Nephron progenitor cell (in vitro differentiated cells): ENCODE data around the gene SMURF2.

Source experiments
- DNase-seq: peaks from one replicate; pipeline ENCODE4 v3.0.0; 2021
- H3K27ac Mint-ChIP-seq: 2 replicates; pipeline ENCODE4 v1.8.0; 2021; ENCODE audit warnings: mild to moderate bottlenecking, moderate library complexity, mixed read lengths
- H3K27me3 Mint-ChIP-seq: 2 replicates; pipeline ENCODE4 v1.8.0; 2021; ENCODE audit warnings: mild to moderate bottlenecking, low read depth, mixed read lengths; ENCODE audit not compliant: poor library complexity
- H3K36me3 Mint-ChIP-seq: 2 replicates; pipeline ENCODE4 v1.8.0; 2021; ENCODE audit warnings: low read depth, mixed read lengths
- H3K4me1 Mint-ChIP-seq: 2 replicates; pipeline ENCODE4 v1.8.0; 2021; ENCODE audit warnings: mixed read lengths
- H3K4me3 Mint-ChIP-seq: 2 replicates; pipeline ENCODE4 v1.8.0; 2021; ENCODE audit warnings: mild to moderate bottlenecking, moderate library complexity, mixed read lengths
- H3K9me3 Mint-ChIP-seq: 2 replicates; pipeline ENCODE4 v1.8.0; 2021; ENCODE audit warnings: mild to moderate bottlenecking, moderate library complexity, mixed read lengths
- TF ChIP-seq, protein P1 (sequence below): fragments of 200-600 bp; sonication (generic); IDR thresholded peaks from 2 replicates; pipeline ENCODE4 v1.5.0; 2021; ENCODE audit warnings: antibody characterized with exemption

Gene SMURF2

DNA sequence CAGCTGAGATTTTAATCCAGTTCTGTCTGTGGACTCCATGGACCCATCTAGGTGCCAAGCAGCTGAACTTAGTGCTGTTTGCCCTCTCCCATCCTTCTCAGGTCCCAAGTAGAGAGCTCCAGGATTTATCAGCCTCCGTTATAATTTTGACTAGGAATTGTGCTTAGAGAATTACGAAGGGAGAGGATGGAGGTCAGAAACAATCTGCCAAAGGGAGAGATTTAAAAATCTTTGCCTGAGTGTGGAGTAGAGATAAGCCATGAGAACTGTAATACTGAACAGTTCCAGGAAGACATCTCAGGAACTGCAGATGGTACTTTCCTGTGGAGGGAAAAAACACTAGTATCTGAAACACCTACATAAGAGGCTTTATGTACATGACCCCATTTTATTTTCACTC is 128.3 kb downstream of the SMURF2 start:
- Mint-ChIP-seq H3K36me3 (peaks cover 84% of the 10 kb centered on the region), H3K9me3 (no peaks in the 10 kb centered on the region), H3K27me3 (no peaks in the 10 kb centered on the region), H3K4me3 (no peak overlapping the region), H3K27ac (peak overlapping the region; percentile 88), H3K4me1 (no peaks in the 10 kb centered on the region)
- no peak for DNase-seq
- TF ChIP-seq, protein P1, sequence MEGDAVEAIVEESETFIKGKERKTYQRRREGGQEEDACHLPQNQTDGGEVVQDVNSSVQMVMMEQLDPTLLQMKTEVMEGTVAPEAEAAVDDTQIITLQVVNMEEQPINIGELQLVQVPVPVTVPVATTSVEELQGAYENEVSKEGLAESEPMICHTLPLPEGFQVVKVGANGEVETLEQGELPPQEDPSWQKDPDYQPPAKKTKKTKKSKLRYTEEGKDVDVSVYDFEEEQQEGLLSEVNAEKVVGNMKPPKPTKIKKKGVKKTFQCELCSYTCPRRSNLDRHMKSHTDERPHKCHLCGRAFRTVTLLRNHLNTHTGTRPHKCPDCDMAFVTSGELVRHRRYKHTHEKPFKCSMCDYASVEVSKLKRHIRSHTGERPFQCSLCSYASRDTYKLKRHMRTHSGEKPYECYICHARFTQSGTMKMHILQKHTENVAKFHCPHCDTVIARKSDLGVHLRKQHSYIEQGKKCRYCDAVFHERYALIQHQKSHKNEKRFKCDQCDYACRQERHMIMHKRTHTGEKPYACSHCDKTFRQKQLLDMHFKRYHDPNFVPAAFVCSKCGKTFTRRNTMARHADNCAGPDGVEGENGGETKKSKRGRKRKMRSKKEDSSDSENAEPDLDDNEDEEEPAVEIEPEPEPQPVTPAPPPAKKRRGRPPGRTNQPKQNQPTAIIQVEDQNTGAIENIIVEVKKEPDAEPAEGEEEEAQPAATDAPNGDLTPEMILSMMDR, result no peak

DNA sequence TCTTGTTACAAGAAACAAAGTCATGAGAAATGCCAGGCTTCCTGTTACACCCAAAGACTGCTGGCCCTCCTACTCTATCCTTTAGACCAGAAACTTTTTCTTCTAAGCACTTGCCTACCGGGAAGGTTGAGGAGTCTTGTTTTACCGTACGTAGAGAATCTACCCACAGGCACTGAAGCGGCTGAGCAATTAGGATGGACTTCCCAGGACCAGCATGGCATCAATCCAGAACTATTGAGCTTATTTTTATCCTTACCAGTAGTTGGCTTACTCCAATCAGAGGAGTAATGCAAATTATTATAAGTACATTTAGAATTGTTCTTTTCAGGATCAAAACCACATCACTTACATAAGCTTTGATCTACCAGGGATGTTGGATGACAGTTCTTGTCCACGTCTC is 129.7 kb downstream of the SMURF2 start:
- TF ChIP-seq, protein P1, result no peak
- DNase-seq, result no peak
- Mint-ChIP-seq H3K9me3 (no peaks in the 10 kb centered on the region), H3K36me3 (peaks cover 82% of the 10 kb centered on the region), H3K4me1 (no peaks in the 10 kb centered on the region), H3K27ac (no peak overlapping the region), H3K4me3 (no peak overlapping the region), H3K27me3 (no peaks in the 10 kb centered on the region)

DNA sequence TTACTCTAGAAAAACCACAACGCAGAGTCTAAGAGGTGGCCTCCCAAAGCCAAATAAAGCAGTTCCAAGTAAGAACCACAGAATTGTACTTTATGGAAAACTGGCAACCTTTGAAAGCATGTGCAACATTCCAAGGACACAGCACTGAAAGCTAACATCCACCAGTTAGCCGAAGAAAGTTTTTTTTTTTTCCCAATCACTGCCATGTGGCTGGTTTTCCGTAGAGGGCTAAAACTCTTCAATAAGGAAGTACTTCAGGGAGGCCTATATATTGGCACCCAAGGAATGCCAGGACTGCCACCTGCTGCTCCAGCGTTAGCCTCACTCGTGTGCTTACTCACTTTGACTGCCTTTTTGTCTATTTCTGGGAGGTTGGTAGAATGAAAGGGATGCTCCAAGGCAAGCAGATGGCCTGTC is 130.1 kb downstream of the SMURF2 start:
- DNase-seq, result no peak
- Mint-ChIP-seq H3K27me3 (no peaks in the 10 kb centered on the region), H3K9me3 (no peaks in the 10 kb centered on the region), H3K4me1 (no peaks in the 10 kb centered on the region), H3K27ac (no peak overlapping the region), H3K36me3 (peaks cover 82% of the 10 kb centered on the region), H3K4me3 (no peak overlapping the region)
- TF ChIP-seq, protein P1, result no peak

DNA sequence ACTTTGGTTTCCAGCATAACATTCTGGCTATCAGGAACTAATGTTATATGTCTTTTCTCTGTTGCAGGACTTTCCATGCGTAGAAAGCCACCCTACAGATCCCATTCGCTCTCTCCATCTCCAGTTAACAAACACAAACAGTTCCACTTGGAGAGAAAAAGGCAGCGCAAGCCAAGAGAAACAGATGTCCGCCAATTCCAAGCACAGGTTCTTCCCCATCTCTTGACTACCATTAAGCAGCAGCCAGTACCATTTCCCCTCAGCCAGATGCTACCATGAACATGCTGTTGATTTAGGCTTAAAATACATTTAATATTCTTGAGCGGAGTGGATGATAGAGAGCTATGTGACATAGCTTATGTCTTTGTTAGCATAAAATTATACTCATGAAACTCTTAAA is 132.9 kb downstream of the SMURF2 start:
- Mint-ChIP-seq H3K4me3 (no peak overlapping the region), H3K36me3 (peaks cover 80% of the 10 kb centered on the region), H3K27ac (no peak overlapping the region), H3K9me3 (no peaks in the 10 kb centered on the region), H3K27me3 (no peaks in the 10 kb centered on the region), H3K4me1 (no peaks in the 10 kb centered on the region)
- TF ChIP-seq, protein P1, result no peak
- no peak for DNase-seq

DNA sequence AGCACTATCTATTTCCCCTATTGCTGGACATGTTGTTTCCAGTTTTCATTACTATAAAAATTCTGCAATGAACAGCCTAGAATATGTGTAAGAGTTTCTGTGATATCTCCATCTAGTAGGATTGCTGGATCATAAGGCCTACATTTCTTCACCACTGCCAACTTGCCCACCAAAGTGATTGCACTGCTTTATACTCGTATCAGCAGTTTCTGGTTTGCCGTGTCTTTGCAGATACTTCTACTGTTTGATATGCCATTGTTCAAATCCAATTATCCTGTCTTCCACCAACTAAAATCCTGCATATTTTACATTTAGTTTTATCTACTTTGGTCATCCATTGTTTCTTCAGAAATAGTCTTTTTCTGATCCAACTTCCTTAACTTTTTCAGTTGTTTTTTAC is 134.2 kb downstream of the SMURF2 start:
- Mint-ChIP-seq H3K36me3 (peaks cover 79% of the 10 kb centered on the region), H3K4me1 (no peaks in the 10 kb centered on the region), H3K9me3 (no peaks in the 10 kb centered on the region), H3K4me3 (no peak overlapping the region), H3K27ac (no peak overlapping the region), H3K27me3 (no peaks in the 10 kb centered on the region)
- DNase-seq, result no peak
- TF ChIP-seq, protein P1, result no peak

DNA sequence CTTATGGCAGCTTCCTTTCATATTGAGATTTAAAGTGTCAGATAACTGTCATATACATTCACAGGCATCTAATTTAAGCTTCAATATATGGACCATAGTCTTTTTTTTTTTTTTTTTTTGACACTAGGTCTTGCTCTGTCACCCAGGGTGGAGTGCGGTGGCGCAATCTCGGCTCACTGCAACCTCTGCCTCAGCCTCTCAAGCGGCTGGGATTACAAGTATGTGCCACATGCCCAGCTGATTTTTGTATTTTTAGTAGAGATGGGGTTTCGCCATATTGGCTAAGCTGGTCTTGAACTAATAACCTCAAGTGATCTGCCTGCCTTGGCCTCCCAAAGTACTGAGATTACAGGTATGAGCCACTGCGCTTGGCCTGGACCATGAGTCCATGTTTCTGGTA is 141.7 kb downstream of the SMURF2 start:
- no peak overlapping the region for H3K27ac Mint-ChIP-seq
- no peak for DNase-seq
- H3K9me3 Mint-ChIP-seq, result no peaks in the 10 kb centered on the region
- peaks cover 65% of the 10 kb centered on the region for H3K36me3 Mint-ChIP-seq
- H3K4me3 Mint-ChIP-seq, result no peak overlapping the region
- TF ChIP-seq, protein P1, result no peak
- H3K27me3 Mint-ChIP-seq, result peaks cover 2% of the 10 kb centered on the region
- no peaks in the 10 kb centered on the region for H3K4me1 Mint-ChIP-seq
